T-helper 17 cell (primary cell): Measurements from ENCODE around the gene CSNK1E. TPM values are rescaled to one million over a fixed set of nuclear protein-coding genes. Genes with fewer than 3 reads are reported as not detected.
A peak's percentile ranks its signal among the peaks of the same experiment; 100 is the strongest.

Source experiments
- ATAC-seq: fragments of 150-1000 bp; cut with Tn5 transposase; 2 replicates; pipeline ENCODE4 v1.10.0; 2021; ENCODE audit warnings: mild to moderate bottlenecking, moderate library complexity
- DNase-seq, 3 donors: peaks; one replicate each; pipeline versions ENCODE4 v3.0.0 to v3.0.0-alpha.2; 2020 to 2021
- H3K9me3 ChIP-seq: one replicate; pipeline ENCODE4 v1.7.0; 2013; ENCODE audit warnings: low read length, mild to moderate bottlenecking; ENCODE audit not compliant: control insufficient read depth, poor library complexity, severe bottlenecking
- H3K27ac Mint-ChIP-seq: one replicate; pipeline ENCODE4 v1.8.0; 2022; ENCODE audit warnings: mild to moderate bottlenecking, moderate library complexity, mixed read lengths
- H3K27me3 Mint-ChIP-seq: one replicate; pipeline ENCODE4 v1.8.0; 2022; ENCODE audit warnings: mixed read lengths
- H3K36me3 Mint-ChIP-seq: one replicate; pipeline ENCODE4 v1.8.0; 2022; ENCODE audit warnings: low read depth, mixed read lengths
- H3K4me1 Mint-ChIP-seq: one replicate; pipeline ENCODE4 v1.8.0; 2022; ENCODE audit warnings: mild to moderate bottlenecking, mixed read lengths
- H3K4me3 Mint-ChIP-seq: one replicate; pipeline ENCODE4 v1.8.0; 2022; ENCODE audit warnings: mild to moderate bottlenecking, moderate library complexity, mixed read lengths
- total RNA-seq, 4 donors: library from RNA in 2 of 4; stranded (reverse) in 2 of 4; gene quantifications; one replicate each; pipeline ENCODE4 v1.2.3 and lab custom pipeline; 2022 to 2026

CSNK1E gene
- total RNA-seq, 2 donors from 2014 or later: 157 to 174 TPM

DNA sequence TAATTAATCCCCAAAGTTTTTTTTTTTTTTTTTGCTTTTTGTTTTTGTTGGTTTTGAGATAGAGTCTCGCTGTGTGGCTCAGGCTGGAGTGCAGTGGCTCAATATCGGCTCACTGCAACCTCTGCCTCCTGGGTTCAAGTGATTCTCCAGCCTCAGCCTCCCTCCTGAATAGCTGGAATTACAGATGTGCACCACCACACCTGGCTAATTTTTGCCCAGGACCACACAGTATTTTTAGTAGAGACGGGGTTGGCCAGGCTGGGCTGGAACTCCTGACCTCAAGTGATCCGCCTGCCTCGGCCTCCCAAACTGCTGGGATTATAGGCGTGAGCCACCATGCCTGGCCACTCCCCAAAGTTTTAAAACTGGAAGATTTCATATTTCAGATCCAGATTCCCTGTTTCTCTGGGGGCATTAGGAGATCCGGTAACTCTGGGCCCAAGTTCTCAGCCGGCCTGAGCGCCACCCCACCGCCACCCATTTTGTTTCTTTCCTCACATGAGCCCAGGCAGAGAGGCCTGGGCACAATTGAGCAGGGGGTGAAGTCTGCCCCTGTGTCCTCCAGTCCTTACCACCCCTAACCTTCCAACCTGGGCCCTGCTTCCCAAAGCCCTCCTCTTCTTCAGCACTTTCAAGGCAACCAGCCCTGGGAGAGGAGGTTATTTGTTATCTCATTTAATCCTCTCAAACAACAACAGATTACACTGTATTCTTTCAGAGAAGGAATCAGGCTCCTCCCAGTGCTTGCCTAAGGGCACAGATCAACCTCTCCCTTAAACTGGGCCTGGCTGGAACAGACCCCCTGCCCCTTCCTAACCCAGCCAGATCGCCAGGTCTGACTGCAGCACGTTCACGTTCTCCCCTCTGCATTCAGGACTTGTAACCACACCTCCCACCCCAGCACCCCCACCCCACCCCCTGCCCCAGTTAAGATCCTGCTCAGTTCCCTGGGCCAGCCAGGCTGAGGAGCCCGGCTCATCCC lies 1.9 kb upstream of the CSNK1E start:
- Mint-ChIP-seq H3K36me3 (no peaks in the 10 kb centered on the region), H3K4me3 (peak overlapping the region; percentile 50), H3K27ac (peak overlapping the region; percentile 82), H3K27me3 (no peaks in the 10 kb centered on the region), H3K4me1 (peaks cover 23% of the 10 kb centered on the region)
- ATAC-seq (no peak), DNase-seq (no peak)
- H3K9me3 ChIP-seq: no peaks in the 10 kb centered on the region

- H3K9me3 ChIP-seq: no peaks in the 10 kb centered on the region
- Mint-ChIP-seq H3K27ac (peak overlapping the region; percentile 82), H3K27me3 (no peaks in the 10 kb centered on the region), H3K36me3 (no peaks in the 10 kb centered on the region), H3K4me1 (peaks cover 30% of the 10 kb centered on the region), H3K4me3 (peak overlapping the region; percentile 89)
- no peak for ATAC-seq
- DNase-seq: no peak
Measured at GRCh38 chr22:38317995-38318715, 922 bp upstream of the CSNK1E start.

GRCh38 chr22:38316364-38317121 lies 690 bp downstream of the CSNK1E start:
- Mint-ChIP-seq H3K4me3 (peak overlapping the region; percentile 90), H3K36me3 (no peaks in the 10 kb centered on the region), H3K27ac (peak overlapping the region; percentile 95), H3K4me1 (peaks cover 37% of the 10 kb centered on the region), H3K27me3 (no peaks in the 10 kb centered on the region)
- peak; percentile 63 for ATAC-seq
- DNase-seq: peak; percentile 37 to 54 (median 46)
- no peaks in the 10 kb centered on the region for H3K9me3 ChIP-seq

DNA sequence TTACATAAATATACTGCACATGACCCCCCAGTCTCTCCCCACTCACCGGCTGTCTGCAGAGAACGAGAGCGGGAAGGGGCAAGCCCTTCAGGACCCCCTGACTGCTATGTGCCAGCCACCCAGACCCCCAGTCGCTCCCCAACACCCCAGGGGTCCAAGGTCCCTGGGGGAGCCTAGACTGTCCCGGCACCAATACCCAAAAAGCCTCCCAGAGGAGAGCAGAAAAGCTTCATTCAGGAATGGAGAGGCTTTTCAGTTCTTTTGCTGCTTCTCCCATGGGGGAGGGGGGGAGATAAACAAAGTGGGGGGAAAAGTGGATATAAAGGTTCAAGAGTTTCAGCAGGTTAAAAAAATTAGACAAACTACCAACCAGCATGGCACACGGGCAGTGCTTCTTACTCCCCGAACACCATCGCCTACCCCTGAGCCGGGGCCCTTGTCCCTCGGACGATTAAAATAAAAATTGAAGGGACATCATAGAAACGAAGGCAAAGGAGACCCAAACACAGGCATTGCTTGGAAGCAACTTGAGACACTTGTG lies 1.3 kb downstream of the CSNK1E start:
- Mint-ChIP-seq H3K27ac (peak overlapping the region; percentile 95), H3K4me3 (peak overlapping the region; percentile 90), H3K4me1 (peaks cover 41% of the 10 kb centered on the region), H3K36me3 (no peaks in the 10 kb centered on the region), H3K27me3 (no peaks in the 10 kb centered on the region)
- H3K9me3 ChIP-seq: no peaks in the 10 kb centered on the region
- DNase-seq (no peak), ATAC-seq (peak; percentile 5)

GRCh38 chr22:38314933-38315822 lies 2.1 kb downstream of the CSNK1E start:
- no peaks in the 10 kb centered on the region for H3K9me3 ChIP-seq
- ATAC-seq: peak; percentile 28
- peak overlapping the region; percentile 95 for H3K27ac Mint-ChIP-seq
- H3K4me3 Mint-ChIP-seq: peak overlapping the region; percentile 90
- H3K36me3 Mint-ChIP-seq: no peaks in the 10 kb centered on the region
- H3K27me3 Mint-ChIP-seq: no peaks in the 10 kb centered on the region
- H3K4me1 Mint-ChIP-seq: peaks cover 48% of the 10 kb centered on the region
- DNase-seq: no peak

- no peaks in the 10 kb centered on the region for H3K9me3 ChIP-seq
- Mint-ChIP-seq H3K27me3 (no peaks in the 10 kb centered on the region), H3K36me3 (no peaks in the 10 kb centered on the region), H3K4me1 (peaks cover 49% of the 10 kb centered on the region), H3K4me3 (peak overlapping the region; percentile 90), H3K27ac (peak overlapping the region; percentile 95)
- DNase-seq (no peak), ATAC-seq (no peak)
Measured at GRCh38 chr22:38314051-38314932, 2.9 kb downstream of the CSNK1E start.

GRCh38 chr22:38313384-38313955 lies 3.8 kb downstream of the CSNK1E start:
- H3K36me3 Mint-ChIP-seq: no peaks in the 10 kb centered on the region
- DNase-seq: no peak
- ATAC-seq: no peak
- H3K4me3 Mint-ChIP-seq: peak overlapping the region; percentile 66
- H3K27me3 Mint-ChIP-seq: no peaks in the 10 kb centered on the region
- peak overlapping the region; percentile 95 for H3K27ac Mint-ChIP-seq
- no peaks in the 10 kb centered on the region for H3K9me3 ChIP-seq
- peaks cover 55% of the 10 kb centered on the region for H3K4me1 Mint-ChIP-seq

- no peak overlapping the region for H3K4me3 Mint-ChIP-seq
- no peaks in the 10 kb centered on the region for H3K36me3 Mint-ChIP-seq
Measured at GRCh38 chr22:38312261-38312800, 4.9 kb downstream of the CSNK1E start.

DNA sequence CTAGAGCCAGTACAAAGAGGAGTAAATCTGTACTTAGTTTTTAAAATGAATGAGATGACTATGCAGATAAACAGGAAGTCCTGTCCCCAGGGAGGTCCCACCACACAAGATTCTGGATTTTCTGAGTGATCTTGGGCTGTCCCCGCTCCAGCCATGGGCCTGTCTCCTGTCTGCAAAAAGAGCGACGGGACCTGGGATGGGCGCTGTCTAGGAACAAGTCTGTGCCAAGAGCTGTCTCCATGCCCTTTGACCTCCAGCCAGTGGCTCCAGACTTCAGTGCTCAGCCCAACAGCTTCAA lies 6.0 kb downstream of the CSNK1E start:
- DNase-seq (no peak), ATAC-seq (no peak)
- Mint-ChIP-seq H3K4me3 (no peak overlapping the region), H3K36me3 (no peaks in the 10 kb centered on the region), H3K27me3 (no peaks in the 10 kb centered on the region), H3K27ac (peak overlapping the region; percentile 77), H3K4me1 (peaks cover 61% of the 10 kb centered on the region)
- H3K9me3 ChIP-seq: no peaks in the 10 kb centered on the region

More at GRCh38 chr22:38312261-38312800, 4.9 kb downstream of the CSNK1E start:
- DNase-seq (no peak), ATAC-seq (no peak)
- peak overlapping the region; percentile 95 for H3K27ac Mint-ChIP-seq
- no peaks in the 10 kb centered on the region for H3K9me3 ChIP-seq
- H3K4me1 Mint-ChIP-seq: peaks cover 58% of the 10 kb centered on the region
- no peaks in the 10 kb centered on the region for H3K27me3 Mint-ChIP-seq

DNA sequence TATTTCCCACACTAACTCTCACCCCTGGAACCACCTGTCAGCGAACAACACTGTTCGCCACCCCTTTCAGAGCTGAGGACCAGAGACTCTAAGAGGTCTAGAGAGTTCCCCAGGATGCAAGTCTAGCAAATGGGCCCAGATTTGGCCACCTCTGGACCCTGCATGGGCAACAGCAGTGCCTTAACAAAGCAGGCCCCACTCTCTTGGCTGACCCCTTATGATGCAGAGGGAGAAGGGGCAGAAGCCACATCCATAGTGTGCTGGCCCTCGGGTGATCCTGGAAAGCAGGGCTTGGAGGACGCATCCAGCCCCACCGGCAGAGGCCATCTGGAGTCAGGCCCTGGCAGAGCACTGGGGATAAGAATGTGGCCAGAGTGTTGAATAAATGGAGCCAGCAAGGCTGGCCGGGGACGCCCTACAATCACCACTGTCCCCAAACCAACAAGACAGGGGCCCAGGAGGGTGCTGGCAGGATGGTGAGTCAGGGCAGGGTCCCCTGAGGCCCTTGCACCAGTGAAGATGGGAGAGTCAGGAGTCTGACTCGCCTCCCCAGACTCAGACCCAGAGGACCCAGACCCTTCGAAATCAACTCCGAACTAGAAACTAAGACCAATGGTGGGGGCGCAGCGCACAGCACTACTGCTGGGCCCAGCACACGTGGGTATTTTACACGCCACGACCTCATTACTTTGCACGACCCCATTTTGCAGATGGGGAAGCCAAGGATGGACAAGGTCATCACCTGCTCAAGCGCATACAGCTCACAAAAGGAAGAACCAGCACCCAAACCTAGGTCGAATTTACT lies 6.5 kb downstream of the CSNK1E start:
- Mint-ChIP-seq H3K27ac (peak overlapping the region; percentile 77), H3K36me3 (no peaks in the 10 kb centered on the region), H3K27me3 (no peaks in the 10 kb centered on the region), H3K4me1 (peaks cover 62% of the 10 kb centered on the region), H3K4me3 (no peak overlapping the region)
- DNase-seq (no peak), ATAC-seq (no peak)
- no peaks in the 10 kb centered on the region for H3K9me3 ChIP-seq
